Pancreas (tissue), 10 donors: ENCODE results near the gene COTL1. TPM values are rescaled to one million over a fixed set of nuclear protein-coding genes. Genes with fewer than 3 reads are reported as not detected.
"Not testable (repeated sequence)": the region's sequence is repeated elsewhere in the genome, so short reads cannot be mapped to it uniquely, and the experiment has no call there.

Experiments used
- ATAC-seq, 4 donors: fragments of 200-7000 bp; cut with Tn5 transposase; one replicate each; pipeline versions ENCODE4 v1.8.0 to v1.9.1; 2020; ENCODE audit warnings: mild to moderate bottlenecking in 4 of 4, moderate library complexity in 4 of 4
- DNase-seq, 6 donors: peaks; one replicate each; pipeline ENCODE4 v3.0.0-alpha.2; 2020
- FAIRE-seq: peaks from 2 replicates; lab custom pipeline; 2012; peaks lifted over from hg19 to GRCh38; lab: Jason Lieb, UNC
- H3K27ac ChIP-seq, 4 donors: fragments of 200-600 bp; sonication (generic); 1 replicate in 3 of 4; 2 replicates in 1 of 4; pipeline versions ENCODE4 v1.5.0 to v1.8.0; 2020
- H3K27me3 ChIP-seq, 4 donors: fragments of 200-600 bp; one replicate each; pipeline ENCODE4 v1.8.0; 2021
- H3K36me3 ChIP-seq, 3 donors: fragments of 200-600 bp; sonication (generic) in 1 of 3; one replicate each; pipeline versions ENCODE4 v1.5.0 to v1.8.0; 2020 to 2021
- H3K4me1 ChIP-seq, 3 donors: fragments of 200-600 bp; one replicate each; pipeline ENCODE4 v1.8.0; 2021
- H3K4me3 ChIP-seq, 4 donors: fragments of 200-600 bp; sonication (generic) in 2 of 4; one replicate each; pipeline versions ENCODE4 v1.5.0 to v1.8.0; 2020 to 2021
- H3K9me3 ChIP-seq, 4 donors: fragments of 200-600 bp; one replicate each; pipeline ENCODE4 v1.8.0; 2021
- WGBS, 2 donors: extraction: QIAGEN DNeasy Blood & Tissue Kit; methylation state at CpG; one replicate each; pipeline ENCODE4 v1.1.7; 2013; 5-methylcytosine and 5-hydroxymethylcytosine counted together
- intact Hi-C, 3 donors: fragments of 100-400 bp; cut with DNase I; formaldehyde crosslinking; loops; one replicate each; pipeline versions ENCODE4 v1.11.1 to v1.14.2; 2022
- polyA plus RNA-seq, 2 donors: library from polyadenylated mRNA; stranded (reverse); fragments of 200-250 nt; gene quantifications; one replicate each; pipeline ENCODE4 v1.2.3, GENCODE V29; 2013
- total RNA-seq, 6 donors: library from RNA; stranded (reverse); fragmentation: NEBNext Ultra II Directional in 4 of 6; extraction: Animal tissue kit (Norgen Biotek cat#: 25700) in 4 of 6; gene quantifications; one replicate each; pipeline versions ENCODE4 v1.2.1 to v1.2.4, GENCODE V29; 2021 to 2023
- TF ChIP-seq, protein P1 (sequence below), 4 donors: fragments of 200-600 bp; sonication (generic) in 3 of 4; IDR thresholded peaks; one replicate each; pipeline versions ENCODE4 v1.5.0 to v1.8.0; 2021; ENCODE audit warnings: antibody characterized with exemption in 4 of 4
- donor health status: healthy with polysubstance abuse.
- donor health status: DM: no; HTN: no; CAD: no; lungs with moderate emphysema.
- donor health status: DM: no; HTN: no; CAD: no.
- donor health status: control.
- donor health status: control.
- donor health status: Bipolar disorder and iron deficiency.
- donor health status: DM: yes; HTN: yes; CAD: no.
- donor health status: DM: no; HTN: no; CAD: no.
- donor health status: DM: no; HTN: no; CAD: no.
- donor health status: DM: yes; HTN: yes; CAD: no.

The COTL1 gene
- total and polyA plus RNA-seq, 8 donors: 6.8 to 44.3 (median 19.1) TPM

DNA sequence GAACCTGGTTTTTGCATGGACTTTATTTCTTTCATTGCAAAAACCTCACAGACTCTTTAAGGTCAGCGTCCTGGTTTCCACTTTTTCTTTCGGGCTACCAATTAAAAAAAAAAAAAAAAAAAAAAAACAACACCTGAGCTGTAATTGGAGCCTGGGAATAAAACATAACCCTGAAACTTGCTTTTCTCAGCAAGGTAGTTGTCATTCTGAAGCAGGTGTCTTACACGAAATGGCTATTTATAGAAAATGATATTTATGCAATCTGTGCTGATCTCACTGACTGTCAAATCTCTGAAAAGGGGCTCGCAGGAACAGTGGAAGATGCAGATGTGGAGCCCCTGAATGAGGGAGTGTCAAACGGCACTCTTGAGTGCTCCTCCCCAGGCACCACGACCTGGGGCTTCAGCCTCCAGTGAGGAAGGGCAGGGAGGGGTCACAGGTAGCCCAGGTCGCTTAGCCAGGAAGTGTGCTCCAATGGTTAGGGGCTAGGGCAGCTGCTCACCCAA is 10.4 kb upstream of the COTL1 start:
- Histone ChIP-seq H3K9me3 (no peaks in the 10 kb centered on the region), H3K27me3 (no peaks in the 10 kb centered on the region), H3K4me1 (no peaks in the 10 kb centered on the region), H3K4me3 (no peak overlapping the region), H3K36me3 (no peaks in the 10 kb centered on the region), H3K27ac (no peak overlapping the region)
- intact Hi-C loops: loop anchor here in 1 of 3 donors (10.0 kb wide), 1 partner anchor 87 kb away; no protein-coding TSS in a partner anchor
- DNase-seq: no peak
- FAIRE-seq: no peak
- 33 to 38% methylated on average over 7 of the region's 7 CpGs for WGBS, 2 donors
- TF ChIP-seq, protein P1, sequence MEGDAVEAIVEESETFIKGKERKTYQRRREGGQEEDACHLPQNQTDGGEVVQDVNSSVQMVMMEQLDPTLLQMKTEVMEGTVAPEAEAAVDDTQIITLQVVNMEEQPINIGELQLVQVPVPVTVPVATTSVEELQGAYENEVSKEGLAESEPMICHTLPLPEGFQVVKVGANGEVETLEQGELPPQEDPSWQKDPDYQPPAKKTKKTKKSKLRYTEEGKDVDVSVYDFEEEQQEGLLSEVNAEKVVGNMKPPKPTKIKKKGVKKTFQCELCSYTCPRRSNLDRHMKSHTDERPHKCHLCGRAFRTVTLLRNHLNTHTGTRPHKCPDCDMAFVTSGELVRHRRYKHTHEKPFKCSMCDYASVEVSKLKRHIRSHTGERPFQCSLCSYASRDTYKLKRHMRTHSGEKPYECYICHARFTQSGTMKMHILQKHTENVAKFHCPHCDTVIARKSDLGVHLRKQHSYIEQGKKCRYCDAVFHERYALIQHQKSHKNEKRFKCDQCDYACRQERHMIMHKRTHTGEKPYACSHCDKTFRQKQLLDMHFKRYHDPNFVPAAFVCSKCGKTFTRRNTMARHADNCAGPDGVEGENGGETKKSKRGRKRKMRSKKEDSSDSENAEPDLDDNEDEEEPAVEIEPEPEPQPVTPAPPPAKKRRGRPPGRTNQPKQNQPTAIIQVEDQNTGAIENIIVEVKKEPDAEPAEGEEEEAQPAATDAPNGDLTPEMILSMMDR (IDR thresholded peaks at IDR 0.05): no peak
- ATAC-seq: no peak

DNA sequence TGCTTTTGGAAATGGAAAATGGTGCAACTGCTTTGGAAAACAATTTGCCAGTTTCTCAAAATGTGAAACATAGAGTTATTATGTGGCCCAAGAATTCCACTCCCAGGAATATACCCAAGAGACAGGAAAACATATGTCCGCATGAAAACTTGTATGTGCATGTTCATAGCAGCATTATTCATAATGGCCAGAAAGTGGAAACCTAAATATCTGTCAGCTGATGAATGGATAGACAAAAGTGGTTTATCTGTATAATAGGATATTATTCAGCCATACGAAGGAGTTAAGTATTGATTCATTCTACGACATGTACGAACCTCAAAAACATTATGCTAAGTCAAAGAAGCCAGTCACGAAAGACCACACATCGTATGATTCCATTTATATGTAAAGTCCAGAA is 7.7 kb upstream of the COTL1 start:
- Histone ChIP-seq H3K4me3 (no peak overlapping the region), H3K27ac (no peak overlapping the region), H3K9me3 (no peaks in the 10 kb centered on the region), H3K27me3 (no peaks in the 10 kb centered on the region), H3K4me1 (no peaks in the 10 kb centered on the region), H3K36me3 (no peaks in the 10 kb centered on the region)
- intact Hi-C loops: loop anchor here in 1 of 3 donors (10.0 kb wide), 1 partner anchor 89 kb away; no protein-coding TSS in a partner anchor
- DNase-seq: no peak
- no peak for FAIRE-seq
- TF ChIP-seq, protein P1 (IDR thresholded peaks at IDR 0.05): no peak
- WGBS, 2 donors: 87 to 92% methylated on average over 6 of the region's 6 CpGs
- ATAC-seq: no peak

DNA sequence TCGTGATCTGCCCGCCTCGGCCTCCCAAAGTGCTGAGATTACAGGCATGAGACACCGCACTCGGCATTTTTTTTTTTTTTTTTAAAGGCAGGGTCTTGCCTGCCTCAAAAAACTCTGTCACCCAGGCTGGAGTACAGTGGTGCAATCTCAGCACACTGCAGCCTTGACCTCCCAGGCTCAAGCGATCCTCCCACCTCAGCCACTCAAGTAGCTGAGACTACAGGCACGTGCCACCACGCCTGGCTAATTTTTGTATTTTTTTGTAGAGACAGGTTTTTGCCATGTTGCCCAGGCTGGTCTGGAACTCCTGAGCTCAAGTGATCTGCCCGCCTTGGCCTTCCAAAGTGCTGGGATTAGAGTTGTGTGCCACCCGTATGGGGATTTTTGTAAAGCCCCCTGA is 3.0 kb upstream of the COTL1 start:
- intact Hi-C loops: loop anchor here in 2 of 3 donors (5.0 to 10.0 kb wide), 2 partner anchors 94 to 109 kb away; no protein-coding TSS in a partner anchor
- H3K4me3 ChIP-seq, H3K4me1 ChIP-seq, DNase-seq, H3K27me3 ChIP-seq, H3K27ac ChIP-seq, FAIRE-seq, H3K9me3 ChIP-seq, H3K36me3 ChIP-seq, ATAC-seq: not testable (repeated sequence)
- WGBS, 2 donors: 56 to 66% methylated on average over 10 of the region's 10 CpGs

DNA sequence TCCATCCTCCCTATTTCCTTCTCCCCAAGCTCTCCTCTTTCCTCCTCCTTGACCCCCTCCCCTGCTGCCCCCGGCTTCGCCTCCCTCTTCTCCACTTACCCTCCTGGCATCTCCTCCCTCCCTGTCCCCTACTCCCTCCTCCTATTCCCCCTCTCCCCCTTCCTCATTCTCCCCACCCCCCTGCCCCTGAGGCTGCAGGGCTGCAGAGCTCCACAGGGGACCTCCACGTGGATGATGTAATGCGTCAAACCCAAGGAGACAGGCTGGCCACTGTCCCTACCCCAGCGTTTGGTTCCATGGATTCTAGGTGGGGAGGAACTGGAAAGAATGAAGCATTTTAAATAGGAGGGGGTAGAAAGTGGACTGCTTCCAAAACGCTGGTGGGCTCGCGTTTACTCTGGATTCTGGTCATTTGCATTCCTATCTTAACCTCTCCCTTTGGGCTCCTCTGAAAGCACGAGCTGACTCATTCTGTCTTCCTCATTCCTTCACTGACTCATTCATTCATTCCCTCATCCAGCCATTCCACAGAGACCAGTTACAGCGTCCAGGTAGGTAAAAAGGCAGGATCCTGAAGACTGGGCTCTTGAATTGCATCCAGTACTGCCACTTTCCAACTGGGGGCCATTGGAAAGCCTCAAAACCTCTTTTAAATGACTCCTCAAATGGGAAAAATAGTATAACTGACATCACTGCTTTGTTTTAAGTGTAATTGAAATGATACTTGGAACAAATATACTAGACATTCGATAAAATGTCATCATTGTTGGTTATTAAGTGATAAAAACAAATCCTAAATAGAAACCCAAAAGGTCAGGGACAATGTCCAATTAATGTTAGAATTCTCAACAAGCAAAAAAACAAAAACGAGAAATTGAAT is 943 bp upstream of the COTL1 start:
- Histone ChIP-seq H3K4me1 (peaks cover 0 to 8% (median 0%) of the 10 kb centered on the region in 3 donors), H3K9me3 (no peaks in the 10 kb centered on the region), H3K36me3 (no peaks in the 10 kb centered on the region), H3K4me3 (no peak overlapping the region), H3K27ac (peak overlapping the region in 2 of 4 donors; percentile 46), H3K27me3 (no peaks in the 10 kb centered on the region)
- DNase-seq (peak in 3 of 6 donors; percentile 32 to 45 (median 38)), ATAC-seq (peak in 3 of 4 donors; percentile 14 to 31 (median 16)), FAIRE-seq (no peak)
- TF ChIP-seq, protein P1 (IDR thresholded peaks at IDR 0.05): no peak
- intact Hi-C loops: no loop called here
- WGBS, 2 donors: 12 to 14% methylated on average over 12 of the region's 12 CpGs

DNA sequence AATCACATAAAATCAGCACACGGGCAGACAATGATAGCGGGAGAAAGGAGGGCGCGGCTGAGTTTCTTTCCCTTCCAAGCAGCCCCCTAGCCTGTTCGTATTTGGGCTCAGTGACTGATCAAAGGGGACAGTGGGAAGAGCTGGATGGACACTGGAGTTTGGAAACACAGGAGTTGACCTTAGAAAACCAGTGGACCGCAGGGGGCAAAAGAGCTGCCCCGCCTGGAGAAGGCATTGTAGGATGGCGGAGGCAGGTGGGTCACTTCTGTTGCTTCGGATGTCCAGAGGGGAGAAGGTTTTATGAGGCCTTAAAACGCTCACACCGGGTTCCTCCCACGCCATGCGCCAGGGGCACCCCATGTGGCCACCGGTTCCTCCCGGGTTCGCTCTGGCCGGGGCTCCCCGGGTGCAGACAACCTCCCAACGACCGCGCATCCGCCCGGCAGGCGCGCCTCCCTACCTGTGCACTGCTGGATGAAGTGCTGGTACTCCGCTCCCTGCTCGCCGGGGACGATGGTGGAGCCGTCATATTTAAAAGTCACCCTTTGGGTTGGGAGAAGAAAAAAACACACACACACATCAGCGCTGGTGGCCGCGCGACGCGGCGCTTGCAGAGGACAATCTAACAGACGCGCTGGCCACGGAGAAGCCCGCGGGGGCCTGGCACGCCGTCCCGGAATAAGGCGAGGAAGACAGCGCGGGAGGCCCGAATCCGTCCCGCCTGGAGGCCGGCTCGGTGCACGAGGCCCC is 662 bp downstream of the COTL1 start:
- 3 to 4% methylated on average over 54 of the region's 54 CpGs for WGBS, 2 donors
- peak; percentile 21 to 37 (median 33) for ATAC-seq
- FAIRE-seq: no peak
- Histone ChIP-seq H3K4me3 (peak overlapping the region; percentile 42 to 89 (median 72)), H3K36me3 (no peaks in the 10 kb centered on the region), H3K27me3 (no peaks in the 10 kb centered on the region), H3K4me1 (peaks cover 0 to 8% (median 0%) of the 10 kb centered on the region in 3 donors), H3K27ac (peak overlapping the region in 2 of 4 donors; percentile 50 to 51), H3K9me3 (no peaks in the 10 kb centered on the region)
- DNase-seq: peak in 4 of 6 donors; percentile 36 to 79 (median 62)
- intact Hi-C loops: no loop called here
- TF ChIP-seq, protein P1 (IDR thresholded peaks at IDR 0.05): no peak
